Measurements from ENCODE around the gene FREM2. TPM values are rescaled to one million over a fixed set of nuclear protein-coding genes. Genes with fewer than 3 reads are reported as not detected.

The FREM2 gene
- total RNA-seq, 2 experiments from 2014 or later: not detected

GRCh38 chr13:38866649-38867048 lies 179.8 kb downstream of the FREM2 start:
- H3K27me3 Mint-ChIP-seq (ENCODE audit: low read depth): no peaks in the 10 kb centered on the region
- H3K27ac Mint-ChIP-seq: no peak overlapping the region
- H3K9me3 Mint-ChIP-seq (ENCODE audit: insufficient read depth): no peaks in the 10 kb centered on the region
- POLR2A ChIA-PET: no interaction called here
- H3K4me1 Mint-ChIP-seq (ENCODE audit: low read depth): no peaks in the 10 kb centered on the region
- DNase-seq (no peak), ATAC-seq (no peak)
- CTCF ChIA-PET: interaction anchor here (0.6 to 1.2 kb wide), 3 partner anchors 9 to 236 kb away, joined by 3 to 4 read pairs (median 3); no protein-coding TSS in a partner anchor
- no peaks in the 10 kb centered on the region for H3K36me3 Mint-ChIP-seq (ENCODE audit: low read depth)
- no peak overlapping the region for H3K4me3 Mint-ChIP-seq

DNA sequence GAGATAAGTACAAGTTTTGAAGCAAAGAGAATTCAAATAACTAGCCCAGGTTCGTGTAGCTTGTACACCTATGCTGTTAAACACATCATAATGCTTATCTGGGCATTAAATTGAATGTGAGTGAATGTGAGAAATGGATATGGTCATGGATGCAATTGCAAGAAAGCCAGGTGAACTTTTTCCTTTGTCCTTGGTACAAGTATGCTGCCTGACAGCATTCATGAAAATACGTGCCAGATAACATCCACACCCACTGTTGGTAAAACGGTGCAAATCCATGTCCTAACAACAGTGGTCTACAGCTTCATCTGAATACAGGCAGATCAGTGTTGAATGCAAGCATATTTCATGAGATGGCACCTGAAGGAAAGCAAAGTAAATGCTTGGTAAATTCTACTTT lies 181.5 kb downstream of the FREM2 start:
- CTCF ChIA-PET: no interaction called here
- ATAC-seq: no peak
- Mint-ChIP-seq H3K4me1 (ENCODE audit: low read depth) (no peaks in the 10 kb centered on the region), H3K4me3 (no peak overlapping the region), H3K9me3 (ENCODE audit: insufficient read depth) (no peaks in the 10 kb centered on the region), H3K27ac (no peak overlapping the region), H3K36me3 (ENCODE audit: low read depth) (no peaks in the 10 kb centered on the region), H3K27me3 (ENCODE audit: low read depth) (peaks cover 5% of the 10 kb centered on the region)
- no peak for DNase-seq
- POLR2A ChIA-PET: no interaction called here

DNA sequence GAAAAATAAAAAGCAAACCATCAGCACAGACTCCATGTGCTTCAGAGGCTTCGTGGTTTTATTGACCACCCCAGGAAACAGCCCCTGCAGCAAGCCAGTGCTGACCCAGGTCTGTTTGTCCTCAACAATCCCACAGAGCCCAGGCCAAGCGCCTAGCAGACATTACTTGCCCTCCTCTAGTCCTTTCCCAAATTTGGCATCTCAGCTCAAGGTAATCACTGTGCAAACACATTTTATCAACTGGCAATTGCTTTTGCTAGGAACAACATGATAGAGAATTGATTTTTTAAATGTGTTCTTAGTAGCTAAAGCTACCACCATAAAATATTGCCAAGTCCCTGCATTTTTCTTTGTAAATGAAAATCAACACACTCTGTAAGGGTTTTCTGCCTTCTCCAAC lies 182.0 kb downstream of the FREM2 start:
- CTCF ChIA-PET: no interaction called here
- POLR2A ChIA-PET: no interaction called here
- DNase-seq: no peak
- H3K4me1 Mint-ChIP-seq (ENCODE audit: low read depth): no peaks in the 10 kb centered on the region
- H3K9me3 Mint-ChIP-seq (ENCODE audit: insufficient read depth): no peaks in the 10 kb centered on the region
- no peak overlapping the region for H3K27ac Mint-ChIP-seq
- H3K27me3 Mint-ChIP-seq (ENCODE audit: low read depth): peaks cover 5% of the 10 kb centered on the region
- no peak for ATAC-seq
- H3K4me3 Mint-ChIP-seq: no peak overlapping the region
- no peaks in the 10 kb centered on the region for H3K36me3 Mint-ChIP-seq (ENCODE audit: low read depth)

- Mint-ChIP-seq H3K27ac (no peak overlapping the region), H3K36me3 (ENCODE audit: low read depth) (no peaks in the 10 kb centered on the region), H3K27me3 (ENCODE audit: low read depth) (peaks cover 7% of the 10 kb centered on the region), H3K9me3 (ENCODE audit: insufficient read depth) (no peaks in the 10 kb centered on the region), H3K4me3 (no peak overlapping the region), H3K4me1 (ENCODE audit: low read depth) (no peaks in the 10 kb centered on the region)
- POLR2A ChIA-PET: no interaction called here
- DNase-seq (no peak), ATAC-seq (no peak)
- CTCF ChIA-PET: interaction anchor here (3.2 kb wide), 1 partner anchor 12 kb away, joined by 17 read pairs; no protein-coding TSS in a partner anchor
Measured at GRCh38 chr13:38871275-38871674, 184.4 kb downstream of the FREM2 start.

- H3K9me3 Mint-ChIP-seq (ENCODE audit: insufficient read depth): no peaks in the 10 kb centered on the region
- H3K4me1 Mint-ChIP-seq (ENCODE audit: low read depth): no peaks in the 10 kb centered on the region
- no peak for ATAC-seq
- POLR2A ChIA-PET: no interaction called here
- no peak overlapping the region for H3K27ac Mint-ChIP-seq
- no peaks in the 10 kb centered on the region for H3K36me3 Mint-ChIP-seq (ENCODE audit: low read depth)
- H3K27me3 Mint-ChIP-seq (ENCODE audit: low read depth): peaks cover 7% of the 10 kb centered on the region
- no peak overlapping the region for H3K4me3 Mint-ChIP-seq
- CTCF ChIA-PET: interaction anchor here (0.8 to 3.2 kb wide), 3 partner anchors 11 to 145 kb away, joined by 3 to 17 read pairs (median 4); no protein-coding TSS in a partner anchor
- peak; percentile 50 for DNase-seq
Measured at GRCh38 chr13:38872693-38873092, 185.8 kb downstream of the FREM2 start.

- ATAC-seq: no peak
- ChIA-PET CTCF (interaction anchor here (1.3 to 1.4 kb wide), 2 partner anchors 9 to 11 kb away, joined by 3 to 4 read pairs; no protein-coding TSS in a partner anchor), POLR2A (no interaction called here)
- Mint-ChIP-seq H3K27me3 (ENCODE audit: low read depth) (peaks cover 7% of the 10 kb centered on the region), H3K9me3 (ENCODE audit: insufficient read depth) (no peaks in the 10 kb centered on the region), H3K36me3 (ENCODE audit: low read depth) (no peaks in the 10 kb centered on the region), H3K27ac (no peak overlapping the region), H3K4me1 (ENCODE audit: low read depth) (no peaks in the 10 kb centered on the region), H3K4me3 (no peak overlapping the region)
- DNase-seq: no peak
Measured at GRCh38 chr13:38875186-38875875, 188.5 kb downstream of the FREM2 start.

DNA sequence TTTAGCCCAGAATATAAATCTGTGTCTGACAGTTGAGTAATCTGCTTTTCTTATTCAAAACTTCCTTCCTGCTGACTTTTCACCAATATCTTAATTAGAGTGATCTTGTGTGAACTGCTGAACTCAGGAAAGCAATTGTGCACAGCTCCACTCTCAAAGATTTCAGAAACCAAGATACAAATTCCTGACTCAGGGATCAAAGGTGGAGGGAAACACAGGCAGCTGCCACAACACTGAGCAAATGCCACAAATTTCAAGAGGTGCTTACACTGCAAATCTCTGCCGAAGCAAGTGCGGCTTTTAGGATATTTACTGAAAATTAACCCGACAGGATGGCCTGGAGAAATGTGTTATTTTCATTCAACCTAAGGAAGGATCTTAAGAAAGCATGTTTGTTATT lies 192.4 kb downstream of the FREM2 start:
- DNase-seq (no peak), ATAC-seq (no peak)
- no peak overlapping the region for H3K4me3 Mint-ChIP-seq
- no peak overlapping the region for H3K27ac Mint-ChIP-seq
- ChIA-PET POLR2A (no interaction called here), CTCF (no interaction called here)
- H3K27me3 Mint-ChIP-seq (ENCODE audit: low read depth): peaks cover 8% of the 10 kb centered on the region
- no peaks in the 10 kb centered on the region for H3K36me3 Mint-ChIP-seq (ENCODE audit: low read depth)
- no peaks in the 10 kb centered on the region for H3K9me3 Mint-ChIP-seq (ENCODE audit: insufficient read depth)
- no peaks in the 10 kb centered on the region for H3K4me1 Mint-ChIP-seq (ENCODE audit: low read depth)

- CTCF ChIA-PET: no interaction called here
- POLR2A ChIA-PET: no interaction called here
- peaks cover 10% of the 10 kb centered on the region for H3K27me3 Mint-ChIP-seq (ENCODE audit: low read depth)
- no peaks in the 10 kb centered on the region for H3K9me3 Mint-ChIP-seq (ENCODE audit: insufficient read depth)
- DNase-seq (no peak), ATAC-seq (no peak)
- H3K4me1 Mint-ChIP-seq (ENCODE audit: low read depth): no peaks in the 10 kb centered on the region
- H3K27ac Mint-ChIP-seq: no peak overlapping the region
- no peaks in the 10 kb centered on the region for H3K36me3 Mint-ChIP-seq (ENCODE audit: low read depth)
- no peak overlapping the region for H3K4me3 Mint-ChIP-seq
Measured at GRCh38 chr13:38879786-38880185, 192.9 kb downstream of the FREM2 start.

GRCh38 chr13:38880397-38880796 lies 193.5 kb downstream of the FREM2 start:
- POLR2A ChIA-PET: no interaction called here
- DNase-seq: no peak
- H3K36me3 Mint-ChIP-seq (ENCODE audit: low read depth): no peaks in the 10 kb centered on the region
- H3K4me1 Mint-ChIP-seq (ENCODE audit: low read depth): no peaks in the 10 kb centered on the region
- ATAC-seq: no peak
- CTCF ChIA-PET: no interaction called here
- peaks cover 10% of the 10 kb centered on the region for H3K27me3 Mint-ChIP-seq (ENCODE audit: low read depth)
- H3K27ac Mint-ChIP-seq: no peak overlapping the region
- no peaks in the 10 kb centered on the region for H3K9me3 Mint-ChIP-seq (ENCODE audit: insufficient read depth)
- H3K4me3 Mint-ChIP-seq: no peak overlapping the region

DNA sequence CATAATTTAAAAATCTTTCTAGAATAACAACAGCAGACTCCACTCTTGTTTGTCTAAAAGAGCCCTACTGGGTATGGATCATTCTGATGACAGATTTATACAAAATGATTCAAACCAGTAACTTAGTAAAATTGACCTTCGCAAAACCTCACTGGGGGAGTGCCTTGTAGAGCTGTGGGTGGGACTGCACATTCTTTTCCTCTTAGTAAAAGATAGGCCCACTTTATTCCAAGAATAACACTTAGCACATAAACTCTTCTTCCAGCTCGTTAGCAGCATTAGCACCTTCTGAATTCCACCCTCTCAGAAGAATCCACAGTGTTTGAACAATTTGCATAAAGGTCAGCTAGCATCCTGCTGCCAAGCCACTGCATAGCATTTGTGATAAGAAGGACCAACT lies 196.9 kb downstream of the FREM2 start:
- H3K27me3 Mint-ChIP-seq (ENCODE audit: low read depth): peaks cover 10% of the 10 kb centered on the region
- H3K4me3 Mint-ChIP-seq: no peak overlapping the region
- ATAC-seq (no peak), DNase-seq (no peak)
- POLR2A ChIA-PET: no interaction called here
- H3K9me3 Mint-ChIP-seq (ENCODE audit: insufficient read depth): no peaks in the 10 kb centered on the region
- H3K36me3 Mint-ChIP-seq (ENCODE audit: low read depth): no peaks in the 10 kb centered on the region
- no peaks in the 10 kb centered on the region for H3K4me1 Mint-ChIP-seq (ENCODE audit: low read depth)
- no peak overlapping the region for H3K27ac Mint-ChIP-seq
- CTCF ChIA-PET: interaction anchor here (1.2 to 2.8 kb wide), 2 partner anchors 11 to 32 kb away, joined by 3 to 17 read pairs; no protein-coding TSS in a partner anchor

- ChIA-PET CTCF (no interaction called here), POLR2A (no interaction called here)
- DNase-seq: no peak
- Mint-ChIP-seq H3K4me3 (no peak overlapping the region), H3K36me3 (ENCODE audit: low read depth) (no peaks in the 10 kb centered on the region), H3K9me3 (ENCODE audit: insufficient read depth) (no peaks in the 10 kb centered on the region), H3K27ac (no peak overlapping the region), H3K4me1 (ENCODE audit: low read depth) (no peaks in the 10 kb centered on the region), H3K27me3 (ENCODE audit: low read depth) (peaks cover 9% of the 10 kb centered on the region)
- ATAC-seq: no peak
Measured at GRCh38 chr13:38888309-38888708, 201.4 kb downstream of the FREM2 start.

DNA sequence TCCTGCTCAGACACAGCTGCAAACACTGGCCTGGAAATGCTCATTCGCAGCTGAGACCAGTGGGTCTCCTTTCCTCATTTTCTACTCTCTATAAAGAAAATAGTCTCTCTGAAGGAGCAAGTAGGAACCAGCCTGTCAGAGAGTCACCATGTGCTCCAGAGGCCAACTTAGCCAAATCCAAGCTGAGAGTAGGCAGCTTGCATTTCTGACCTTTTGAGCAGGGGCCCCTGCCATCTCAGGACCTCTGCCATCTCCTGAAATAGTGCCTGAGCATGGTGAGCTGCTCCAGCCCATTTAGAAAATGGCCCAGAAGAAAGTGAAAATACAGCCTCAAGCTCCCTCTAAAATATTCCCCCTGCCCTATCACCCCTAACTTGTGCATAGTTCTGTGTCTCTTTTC lies 208.2 kb downstream of the FREM2 start:
- no peaks in the 10 kb centered on the region for H3K36me3 Mint-ChIP-seq (ENCODE audit: low read depth)
- ChIA-PET CTCF (no interaction called here), POLR2A (no interaction called here)
- H3K27ac Mint-ChIP-seq: no peak overlapping the region
- no peaks in the 10 kb centered on the region for H3K9me3 Mint-ChIP-seq (ENCODE audit: insufficient read depth)
- ATAC-seq: no peak
- H3K4me3 Mint-ChIP-seq: no peak overlapping the region
- H3K27me3 Mint-ChIP-seq (ENCODE audit: low read depth): peaks cover under 1% of the 10 kb centered on the region
- DNase-seq: no peak
- H3K4me1 Mint-ChIP-seq (ENCODE audit: low read depth): no peaks in the 10 kb centered on the region

- Mint-ChIP-seq H3K9me3 (ENCODE audit: insufficient read depth) (no peaks in the 10 kb centered on the region), H3K36me3 (ENCODE audit: low read depth) (no peaks in the 10 kb centered on the region), H3K4me3 (no peak overlapping the region), H3K27me3 (ENCODE audit: low read depth) (no peaks in the 10 kb centered on the region), H3K4me1 (ENCODE audit: low read depth) (no peaks in the 10 kb centered on the region), H3K27ac (no peak overlapping the region)
- POLR2A ChIA-PET: no interaction called here
- DNase-seq (no peak), ATAC-seq (no peak)
- CTCF ChIA-PET: no interaction called here
Measured at GRCh38 chr13:38897521-38897920, 210.6 kb downstream of the FREM2 start.

All from activated CD8-positive, alpha-beta T cell treated with anti-CD3 and anti-CD28 coated beads, Interleukin-2, amount 10 ng/mL, durations not matched to agents 7 days and 5 days (primary cell).